ENCODE measurements around the gene EPHB1. TPM values are rescaled to one million over a fixed set of nuclear protein-coding genes. Genes with fewer than 3 reads are reported as not detected.

The EPHB1 gene
- polyA plus RNA-seq, 4 donors: 0.65 to 1.0 TPM; not detected in 2

GRCh38 chr3:135131290-135131689, 336.2 kb downstream of the EPHB1 start:
- Histone ChIP-seq H3K9me3 (ENCODE audit: control insufficient read depth in 2 of 2, insufficient read depth in 1 of 2, low read depth in 1 of 2, low read length in 1 of 2) (no peaks in the 10 kb centered on the region), H3K27me3 (ENCODE audit: control insufficient read depth in 3 of 3, insufficient read depth in 3 of 3, low read length in 3 of 3) (no peaks in the 10 kb centered on the region), H3K36me3 (ENCODE audit: control insufficient read depth in 3 of 3, insufficient read depth in 2 of 3, low read depth in 1 of 3, low read length in 3 of 3) (no peaks in the 10 kb centered on the region), H3K27ac (ENCODE audit: low read depth in 1 of 3, low read length in 2 of 3) (no peak overlapping the region), H3K4me3 (ENCODE audit: low read depth in 1 of 3, low read length in 3 of 3) (no peak overlapping the region), H3K4me1 (ENCODE audit: control insufficient read depth in 3 of 3, insufficient read depth in 2 of 3, low read depth in 1 of 3, low read length in 2 of 3) (no peaks in the 10 kb centered on the region)
- no peak for DNase-seq
- 82 to 85% (median 82%) methylated on average over 7 of the region's 7 CpGs for WGBS, 3 donors
- FAIRE-seq: no peak

GRCh38 chr3:135133905-135134683, 339.0 kb downstream of the EPHB1 start:
- FAIRE-seq (no peak), DNase-seq (no peak)
- H3K27me3 ChIP-seq (ENCODE audit: control insufficient read depth in 3 of 3, insufficient read depth in 3 of 3, low read length in 3 of 3): no peaks in the 10 kb centered on the region
- H3K36me3 ChIP-seq (ENCODE audit: control insufficient read depth in 3 of 3, insufficient read depth in 2 of 3, low read depth in 1 of 3, low read length in 3 of 3): no peaks in the 10 kb centered on the region
- 88 to 91% (median 90%) methylated on average over 8 of the region's 8 CpGs for WGBS, 3 donors
- H3K9me3 ChIP-seq (ENCODE audit: control insufficient read depth in 2 of 2, insufficient read depth in 1 of 2, low read depth in 1 of 2, low read length in 1 of 2): no peaks in the 10 kb centered on the region
- no peak overlapping the region for H3K27ac ChIP-seq (ENCODE audit: low read depth in 1 of 3, low read length in 2 of 3)
- H3K4me3 ChIP-seq (ENCODE audit: low read depth in 1 of 3, low read length in 3 of 3): no peak overlapping the region
- H3K4me1 ChIP-seq (ENCODE audit: control insufficient read depth in 3 of 3, insufficient read depth in 2 of 3, low read depth in 1 of 3, low read length in 2 of 3): no peaks in the 10 kb centered on the region

GRCh38 chr3:135134684-135135075, 339.6 kb downstream of the EPHB1 start:
- no peak overlapping the region for H3K27ac ChIP-seq (ENCODE audit: low read depth in 1 of 3, low read length in 2 of 3)
- H3K4me3 ChIP-seq (ENCODE audit: low read depth in 1 of 3, low read length in 3 of 3): no peak overlapping the region
- H3K4me1 ChIP-seq (ENCODE audit: control insufficient read depth in 3 of 3, insufficient read depth in 2 of 3, low read depth in 1 of 3, low read length in 2 of 3): no peaks in the 10 kb centered on the region
- H3K36me3 ChIP-seq (ENCODE audit: control insufficient read depth in 3 of 3, insufficient read depth in 2 of 3, low read depth in 1 of 3, low read length in 3 of 3): no peaks in the 10 kb centered on the region
- DNase-seq: no peak
- 78 to 84% (median 83%) methylated on average over 3 of the region's 3 CpGs for WGBS, 3 donors
- no peaks in the 10 kb centered on the region for H3K27me3 ChIP-seq (ENCODE audit: control insufficient read depth in 3 of 3, insufficient read depth in 3 of 3, low read length in 3 of 3)
- FAIRE-seq: no peak
- no peaks in the 10 kb centered on the region for H3K9me3 ChIP-seq (ENCODE audit: control insufficient read depth in 2 of 2, insufficient read depth in 1 of 2, low read depth in 1 of 2, low read length in 1 of 2)

GRCh38 chr3:135135445-135135844, 340.4 kb downstream of the EPHB1 start:
- Histone ChIP-seq H3K27me3 (ENCODE audit: control insufficient read depth in 3 of 3, insufficient read depth in 3 of 3, low read length in 3 of 3) (no peaks in the 10 kb centered on the region), H3K9me3 (ENCODE audit: control insufficient read depth in 2 of 2, insufficient read depth in 1 of 2, low read depth in 1 of 2, low read length in 1 of 2) (no peaks in the 10 kb centered on the region), H3K4me3 (ENCODE audit: low read depth in 1 of 3, low read length in 3 of 3) (no peak overlapping the region), H3K27ac (ENCODE audit: low read depth in 1 of 3, low read length in 2 of 3) (no peak overlapping the region), H3K36me3 (ENCODE audit: control insufficient read depth in 3 of 3, insufficient read depth in 2 of 3, low read depth in 1 of 3, low read length in 3 of 3) (no peaks in the 10 kb centered on the region), H3K4me1 (ENCODE audit: control insufficient read depth in 3 of 3, insufficient read depth in 2 of 3, low read depth in 1 of 3, low read length in 2 of 3) (no peaks in the 10 kb centered on the region)
- DNase-seq (no peak), FAIRE-seq (no peak)
- 81 to 94% (median 92%) methylated on average over 1 of the region's 1 CpG for WGBS, 3 donors

- H3K36me3 ChIP-seq (ENCODE audit: control insufficient read depth in 3 of 3, insufficient read depth in 2 of 3, low read depth in 1 of 3, low read length in 3 of 3): no peaks in the 10 kb centered on the region
- no peak overlapping the region for H3K4me3 ChIP-seq (ENCODE audit: low read depth in 1 of 3, low read length in 3 of 3)
- H3K27me3 ChIP-seq (ENCODE audit: control insufficient read depth in 3 of 3, insufficient read depth in 3 of 3, low read length in 3 of 3): no peaks in the 10 kb centered on the region
- no peaks in the 10 kb centered on the region for H3K4me1 ChIP-seq (ENCODE audit: control insufficient read depth in 3 of 3, insufficient read depth in 2 of 3, low read depth in 1 of 3, low read length in 2 of 3)
- H3K9me3 ChIP-seq (ENCODE audit: control insufficient read depth in 2 of 2, insufficient read depth in 1 of 2, low read depth in 1 of 2, low read length in 1 of 2): no peaks in the 10 kb centered on the region
- H3K27ac ChIP-seq (ENCODE audit: low read depth in 1 of 3, low read length in 2 of 3): no peak overlapping the region
- 76 to 88% (median 78%) methylated on average over 3 of the region's 3 CpGs for WGBS, 3 donors
- FAIRE-seq (no peak), DNase-seq (no peak)
Observed at GRCh38 chr3:135136361-135137100, 341.5 kb downstream of the EPHB1 start.

- Histone ChIP-seq H3K4me1 (ENCODE audit: control insufficient read depth in 3 of 3, insufficient read depth in 2 of 3, low read depth in 1 of 3, low read length in 2 of 3) (no peaks in the 10 kb centered on the region), H3K36me3 (ENCODE audit: control insufficient read depth in 3 of 3, insufficient read depth in 2 of 3, low read depth in 1 of 3, low read length in 3 of 3) (no peaks in the 10 kb centered on the region), H3K27me3 (ENCODE audit: control insufficient read depth in 3 of 3, insufficient read depth in 3 of 3, low read length in 3 of 3) (no peaks in the 10 kb centered on the region), H3K27ac (ENCODE audit: low read depth in 1 of 3, low read length in 2 of 3) (no peak overlapping the region), H3K4me3 (ENCODE audit: low read depth in 1 of 3, low read length in 3 of 3) (no peak overlapping the region), H3K9me3 (ENCODE audit: control insufficient read depth in 2 of 2, insufficient read depth in 1 of 2, low read depth in 1 of 2, low read length in 1 of 2) (no peaks in the 10 kb centered on the region)
- FAIRE-seq: no peak
- no peak for DNase-seq
- WGBS, 3 donors: 85 to 87% (median 85%) methylated on average over 2 of the region's 2 CpGs
Observed at GRCh38 chr3:135137296-135137695, 342.2 kb downstream of the EPHB1 start.

GRCh38 chr3:135138776-135139175, 343.7 kb downstream of the EPHB1 start:
- H3K9me3 ChIP-seq (ENCODE audit: control insufficient read depth in 2 of 2, insufficient read depth in 1 of 2, low read depth in 1 of 2, low read length in 1 of 2): no peaks in the 10 kb centered on the region
- no peak overlapping the region for H3K27ac ChIP-seq (ENCODE audit: low read depth in 1 of 3, low read length in 2 of 3)
- H3K4me3 ChIP-seq (ENCODE audit: low read depth in 1 of 3, low read length in 3 of 3): no peak overlapping the region
- no peaks in the 10 kb centered on the region for H3K36me3 ChIP-seq (ENCODE audit: control insufficient read depth in 3 of 3, insufficient read depth in 2 of 3, low read depth in 1 of 3, low read length in 3 of 3)
- WGBS, 3 donors: 83 to 90% (median 83%) methylated on average over 4 of the region's 4 CpGs
- DNase-seq (no peak), FAIRE-seq (no peak)
- no peaks in the 10 kb centered on the region for H3K27me3 ChIP-seq (ENCODE audit: control insufficient read depth in 3 of 3, insufficient read depth in 3 of 3, low read length in 3 of 3)
- no peaks in the 10 kb centered on the region for H3K4me1 ChIP-seq (ENCODE audit: control insufficient read depth in 3 of 3, insufficient read depth in 2 of 3, low read depth in 1 of 3, low read length in 2 of 3)

GRCh38 chr3:135140591-135140990, 345.5 kb downstream of the EPHB1 start:
- H3K9me3 ChIP-seq (ENCODE audit: control insufficient read depth in 2 of 2, insufficient read depth in 1 of 2, low read depth in 1 of 2, low read length in 1 of 2): no peaks in the 10 kb centered on the region
- no peak overlapping the region for H3K4me3 ChIP-seq (ENCODE audit: low read depth in 1 of 3, low read length in 3 of 3)
- no peaks in the 10 kb centered on the region for H3K27me3 ChIP-seq (ENCODE audit: control insufficient read depth in 3 of 3, insufficient read depth in 3 of 3, low read length in 3 of 3)
- no peaks in the 10 kb centered on the region for H3K4me1 ChIP-seq (ENCODE audit: control insufficient read depth in 3 of 3, insufficient read depth in 2 of 3, low read depth in 1 of 3, low read length in 2 of 3)
- no peak overlapping the region for H3K27ac ChIP-seq (ENCODE audit: low read depth in 1 of 3, low read length in 2 of 3)
- DNase-seq (no peak), FAIRE-seq (no peak)
- 94 to 100% (median 96%) methylated on average over 3 of the region's 3 CpGs for WGBS, 3 donors
- no peaks in the 10 kb centered on the region for H3K36me3 ChIP-seq (ENCODE audit: control insufficient read depth in 3 of 3, insufficient read depth in 2 of 3, low read depth in 1 of 3, low read length in 3 of 3)
